ENCODE results near the gene COX6B1.

Gene COX6B1

GRCh38 chr19:35693835-35694599, 45.9 kb downstream of the COX6B1 start:
- TF ChIP-seq, protein P1, sequence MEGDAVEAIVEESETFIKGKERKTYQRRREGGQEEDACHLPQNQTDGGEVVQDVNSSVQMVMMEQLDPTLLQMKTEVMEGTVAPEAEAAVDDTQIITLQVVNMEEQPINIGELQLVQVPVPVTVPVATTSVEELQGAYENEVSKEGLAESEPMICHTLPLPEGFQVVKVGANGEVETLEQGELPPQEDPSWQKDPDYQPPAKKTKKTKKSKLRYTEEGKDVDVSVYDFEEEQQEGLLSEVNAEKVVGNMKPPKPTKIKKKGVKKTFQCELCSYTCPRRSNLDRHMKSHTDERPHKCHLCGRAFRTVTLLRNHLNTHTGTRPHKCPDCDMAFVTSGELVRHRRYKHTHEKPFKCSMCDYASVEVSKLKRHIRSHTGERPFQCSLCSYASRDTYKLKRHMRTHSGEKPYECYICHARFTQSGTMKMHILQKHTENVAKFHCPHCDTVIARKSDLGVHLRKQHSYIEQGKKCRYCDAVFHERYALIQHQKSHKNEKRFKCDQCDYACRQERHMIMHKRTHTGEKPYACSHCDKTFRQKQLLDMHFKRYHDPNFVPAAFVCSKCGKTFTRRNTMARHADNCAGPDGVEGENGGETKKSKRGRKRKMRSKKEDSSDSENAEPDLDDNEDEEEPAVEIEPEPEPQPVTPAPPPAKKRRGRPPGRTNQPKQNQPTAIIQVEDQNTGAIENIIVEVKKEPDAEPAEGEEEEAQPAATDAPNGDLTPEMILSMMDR (IDR thresholded peaks at IDR 0.05; ENCODE audit: insufficient read depth, low read length) = peak; percentile 99
- no peak for TF ChIP-seq SPI1 (IDR thresholded peaks at IDR 0.05; ENCODE audit: borderline replicate concordance, low read depth)
- TF ChIP-seq POLR2AphosphoS5 (IDR thresholded peaks at IDR 0.05; ENCODE audit: low read depth) = no peak
- peaks cover 4% of the 10 kb centered on the region for H3K27me3 ChIP-seq (ENCODE audit: insufficient read depth, poor library complexity, severe bottlenecking)
- H3K27ac ChIP-seq (replicated peaks) = no peak overlapping the region
- H3K4me3 ChIP-seq (replicated peaks; ENCODE audit: insufficient read depth, low read length) = no peak overlapping the region
- peak; percentile 87 to 91 for DNase-seq (ENCODE audit: low read depth in 1 of 2, low spot score in 1 of 2)

GRCh38 chr19:35695895-35696422, 47.8 kb downstream of the COX6B1 start:
- H3K27me3 ChIP-seq (ENCODE audit: insufficient read depth, poor library complexity, severe bottlenecking) = no peaks in the 10 kb centered on the region
- no peak overlapping the region for H3K4me3 ChIP-seq (replicated peaks; ENCODE audit: insufficient read depth, low read length)
- TF ChIP-seq POLR2AphosphoS5 (IDR thresholded peaks at IDR 0.05; ENCODE audit: low read depth) (no peak), GABPA (IDR thresholded peaks at IDR 0.05; ENCODE audit: low read depth) (no peak)
- DNase-seq (ENCODE audit: low read depth in 1 of 2, low spot score in 1 of 2) = no peak
- no peak overlapping the region for H3K27ac ChIP-seq (replicated peaks)

DNA sequence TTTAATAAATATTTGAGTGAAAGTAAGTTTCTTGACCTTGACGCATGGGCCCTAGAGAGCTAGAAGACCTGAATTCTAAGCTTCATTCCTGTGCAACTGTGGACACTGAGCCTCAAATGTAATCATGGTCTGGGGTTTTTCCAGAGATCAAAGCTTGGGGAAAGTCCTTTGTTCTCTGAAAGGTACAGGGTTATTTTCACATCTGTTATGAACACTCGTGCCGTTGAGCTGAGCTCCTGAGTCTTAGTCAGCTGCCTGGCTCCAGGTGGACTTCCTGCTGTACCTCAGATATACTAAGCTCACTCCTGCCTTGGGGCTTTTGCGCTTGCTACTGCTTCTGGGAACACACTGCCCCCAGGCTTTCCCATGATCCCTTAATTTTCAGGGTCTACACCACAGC, 48.7 kb downstream of the COX6B1 start:
- H3K27ac ChIP-seq (replicated peaks) = no peak overlapping the region

GRCh38 chr19:35702223-35703012, 54.3 kb downstream of the COX6B1 start:
- TF ChIP-seq SPI1 (IDR thresholded peaks at IDR 0.05; ENCODE audit: borderline replicate concordance, low read depth) = no peak
- TF ChIP-seq GABPA (IDR thresholded peaks at IDR 0.05; ENCODE audit: low read depth) = no peak
- TF ChIP-seq, protein P2, sequence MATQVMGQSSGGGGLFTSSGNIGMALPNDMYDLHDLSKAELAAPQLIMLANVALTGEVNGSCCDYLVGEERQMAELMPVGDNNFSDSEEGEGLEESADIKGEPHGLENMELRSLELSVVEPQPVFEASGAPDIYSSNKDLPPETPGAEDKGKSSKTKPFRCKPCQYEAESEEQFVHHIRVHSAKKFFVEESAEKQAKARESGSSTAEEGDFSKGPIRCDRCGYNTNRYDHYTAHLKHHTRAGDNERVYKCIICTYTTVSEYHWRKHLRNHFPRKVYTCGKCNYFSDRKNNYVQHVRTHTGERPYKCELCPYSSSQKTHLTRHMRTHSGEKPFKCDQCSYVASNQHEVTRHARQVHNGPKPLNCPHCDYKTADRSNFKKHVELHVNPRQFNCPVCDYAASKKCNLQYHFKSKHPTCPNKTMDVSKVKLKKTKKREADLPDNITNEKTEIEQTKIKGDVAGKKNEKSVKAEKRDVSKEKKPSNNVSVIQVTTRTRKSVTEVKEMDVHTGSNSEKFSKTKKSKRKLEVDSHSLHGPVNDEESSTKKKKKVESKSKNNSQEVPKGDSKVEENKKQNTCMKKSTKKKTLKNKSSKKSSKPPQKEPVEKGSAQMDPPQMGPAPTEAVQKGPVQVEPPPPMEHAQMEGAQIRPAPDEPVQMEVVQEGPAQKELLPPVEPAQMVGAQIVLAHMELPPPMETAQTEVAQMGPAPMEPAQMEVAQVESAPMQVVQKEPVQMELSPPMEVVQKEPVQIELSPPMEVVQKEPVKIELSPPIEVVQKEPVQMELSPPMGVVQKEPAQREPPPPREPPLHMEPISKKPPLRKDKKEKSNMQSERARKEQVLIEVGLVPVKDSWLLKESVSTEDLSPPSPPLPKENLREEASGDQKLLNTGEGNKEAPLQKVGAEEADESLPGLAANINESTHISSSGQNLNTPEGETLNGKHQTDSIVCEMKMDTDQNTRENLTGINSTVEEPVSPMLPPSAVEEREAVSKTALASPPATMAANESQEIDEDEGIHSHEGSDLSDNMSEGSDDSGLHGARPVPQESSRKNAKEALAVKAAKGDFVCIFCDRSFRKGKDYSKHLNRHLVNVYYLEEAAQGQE (IDR thresholded peaks at IDR 0.05; ENCODE audit: insufficient replicate concordance, low read depth) = no peak
- TF ChIP-seq POLR2AphosphoS5 (IDR thresholded peaks at IDR 0.05; ENCODE audit: low read depth) = no peak
- TF ChIP-seq, protein P1 (IDR thresholded peaks at IDR 0.05; ENCODE audit: insufficient read depth, low read length) = no peak
- Histone ChIP-seq H3K27ac (replicated peaks) (peak overlapping the region; percentile 23; the same call in 1 of the 2 replicates), H3K4me3 (replicated peaks; ENCODE audit: insufficient read depth, low read length) (peak overlapping the region; percentile 64)

More for the DNA sequence above, 48.7 kb downstream of the COX6B1 start:
- no peaks in the 10 kb centered on the region for H3K27me3 ChIP-seq (ENCODE audit: insufficient read depth, poor library complexity, severe bottlenecking)
- no peak for DNase-seq (ENCODE audit: low read depth in 1 of 2, low spot score in 1 of 2)
- TF ChIP-seq, protein P2 (IDR thresholded peaks at IDR 0.05; ENCODE audit: insufficient replicate concordance, low read depth) = no peak
- TF ChIP-seq SPI1 (IDR thresholded peaks at IDR 0.05; ENCODE audit: borderline replicate concordance, low read depth) (no peak), POLR2AphosphoS5 (IDR thresholded peaks at IDR 0.05; ENCODE audit: low read depth) (no peak), GABPA (IDR thresholded peaks at IDR 0.05; ENCODE audit: low read depth) (no peak)
- TF ChIP-seq, protein P1 (IDR thresholded peaks at IDR 0.05; ENCODE audit: insufficient read depth, low read length) = no peak
- no peak overlapping the region for H3K4me3 ChIP-seq (replicated peaks; ENCODE audit: insufficient read depth, low read length)

More at GRCh38 chr19:35702223-35703012, 54.3 kb downstream of the COX6B1 start:
- no peaks in the 10 kb centered on the region for H3K27me3 ChIP-seq (ENCODE audit: insufficient read depth, poor library complexity, severe bottlenecking)
- DNase-seq (ENCODE audit: low read depth in 1 of 2, low spot score in 1 of 2) = peak; percentile 90 to 97
